Measurements from ENCODE around the gene LCMT1.

DNA sequence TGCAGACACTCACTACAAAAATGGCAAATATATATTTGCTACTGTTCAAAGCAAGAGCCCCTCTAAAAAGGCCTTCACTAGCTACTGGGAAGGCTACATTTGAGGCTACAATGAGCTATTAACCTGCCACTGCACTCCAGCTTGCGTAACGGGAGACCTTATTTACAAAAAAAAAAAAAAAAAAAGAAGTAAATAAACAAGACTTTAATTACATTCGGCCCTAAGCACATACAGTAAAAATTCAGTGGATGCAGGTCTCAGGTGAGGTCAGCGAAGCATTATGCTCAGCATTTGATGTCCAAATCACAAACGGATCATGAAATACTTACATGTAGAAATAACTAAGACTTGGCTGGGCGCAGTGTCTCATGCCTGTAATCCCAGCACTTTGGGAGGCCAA, 26.7 kb upstream of the LCMT1 start:
- TF ChIP-seq, protein P1, sequence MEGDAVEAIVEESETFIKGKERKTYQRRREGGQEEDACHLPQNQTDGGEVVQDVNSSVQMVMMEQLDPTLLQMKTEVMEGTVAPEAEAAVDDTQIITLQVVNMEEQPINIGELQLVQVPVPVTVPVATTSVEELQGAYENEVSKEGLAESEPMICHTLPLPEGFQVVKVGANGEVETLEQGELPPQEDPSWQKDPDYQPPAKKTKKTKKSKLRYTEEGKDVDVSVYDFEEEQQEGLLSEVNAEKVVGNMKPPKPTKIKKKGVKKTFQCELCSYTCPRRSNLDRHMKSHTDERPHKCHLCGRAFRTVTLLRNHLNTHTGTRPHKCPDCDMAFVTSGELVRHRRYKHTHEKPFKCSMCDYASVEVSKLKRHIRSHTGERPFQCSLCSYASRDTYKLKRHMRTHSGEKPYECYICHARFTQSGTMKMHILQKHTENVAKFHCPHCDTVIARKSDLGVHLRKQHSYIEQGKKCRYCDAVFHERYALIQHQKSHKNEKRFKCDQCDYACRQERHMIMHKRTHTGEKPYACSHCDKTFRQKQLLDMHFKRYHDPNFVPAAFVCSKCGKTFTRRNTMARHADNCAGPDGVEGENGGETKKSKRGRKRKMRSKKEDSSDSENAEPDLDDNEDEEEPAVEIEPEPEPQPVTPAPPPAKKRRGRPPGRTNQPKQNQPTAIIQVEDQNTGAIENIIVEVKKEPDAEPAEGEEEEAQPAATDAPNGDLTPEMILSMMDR (IDR thresholded peaks at IDR 0.05; ENCODE audit: low read depth, low read length), result no peak
- no peak for TF ChIP-seq EZH2phosphoT487 (IDR thresholded peaks at IDR 0.05; ENCODE audit: low read depth)

Data from OCI-LY3 (cell line).